IMR-90 (cell line): Measurements from ENCODE around the gene UBA52. TPM values are rescaled to one million over a fixed set of nuclear protein-coding genes. Genes with fewer than 3 reads are reported as not detected.

Source experiments
- ATAC-seq: fragments of 200-7000 bp; cut with Tn5 transposase; 2 replicates; pipeline ENCODE4 v1.9.1; 2020; ENCODE audit warnings: low read depth, mild to moderate bottlenecking, moderate library complexity
- BruUV-seq: library from RNA; stranded (reverse); fragments of 400-500 nt; replicated peaks from 2 replicates; lab custom pipeline; 2021; lab: Mats Ljungman, UMichigan
- CTCF ChIA-PET: fragments of 300-600 bp; formaldehyde crosslinking; extraction: SDS; loops from one replicate; lab custom pipeline; 2021; ENCODE audit warnings: antibody characterized with exemption; lab: Yijun Ruan, JAX
- POLR2A ChIA-PET: fragments of 300-600 bp; sonication (Branson Sonifier 250); formaldehyde crosslinking; loops from one replicate; lab custom pipeline; 2022; ENCODE audit warnings: antibody characterized with exemption; ENCODE audit not compliant: unreplicated experiment; lab: Charles Lee
- DNase-seq: peaks from one replicate; pipeline ENCODE4 v3.0.0; 2013
- H2AFZ ChIP-seq: replicated peaks from 2 replicates; pipeline ENCODE3; 2013; ENCODE audit warnings: low read length, mild to moderate bottlenecking; ENCODE audit not compliant: poor library complexity
- H2AK5ac ChIP-seq: 2 replicates; pipeline ENCODE4 v1.6.1; 2013; ENCODE audit warnings: low read depth, low read length, inconsistent platforms
- H2AK9ac ChIP-seq: replicated peaks from 2 replicates; pipeline ENCODE3; 2013; ENCODE audit warnings: mild to moderate bottlenecking, low read depth, low read length, moderate library complexity; ENCODE audit not compliant: poor library complexity
- H2BK120ac ChIP-seq: 2 replicates; pipeline ENCODE4 v1.6.1; 2013; ENCODE audit warnings: low read depth, low read length, inconsistent platforms
- H2BK15ac ChIP-seq: 3 replicates; pipeline ENCODE4 v1.6.1; 2013; ENCODE audit warnings: low read depth, low read length, inconsistent platforms
- H2BK20ac ChIP-seq: 2 replicates; pipeline ENCODE4 v1.6.1; 2013; ENCODE audit warnings: low read depth, mild to moderate bottlenecking, inconsistent platforms, low read length, moderate library complexity
- H2BK5ac ChIP-seq: 2 replicates; pipeline ENCODE4 v1.6.1; 2013; ENCODE audit warnings: mild to moderate bottlenecking, low read depth, low read length, inconsistent platforms; ENCODE audit not compliant: poor library complexity, severe bottlenecking
- H3K14ac ChIP-seq: replicated peaks from 2 replicates; pipeline ENCODE4 v1.6.1; 2013; ENCODE audit warnings: low read depth, low read length, inconsistent platforms
- H3K18ac ChIP-seq: 2 replicates; pipeline ENCODE4 v1.6.1; 2013; ENCODE audit warnings: low read depth, low read length, control low read depth
- H3K23ac ChIP-seq: 2 replicates; pipeline ENCODE4 v1.6.1; 2013; ENCODE audit warnings: low read depth, low read length, inconsistent platforms
- H3K27ac ChIP-seq: 2 replicates; pipeline ENCODE4 v1.5.1; 2013; ENCODE audit warnings: mild to moderate bottlenecking, control low read depth, low read length; ENCODE audit not compliant: insufficient read depth
- H3K27me3 ChIP-seq: 2 replicates; pipeline ENCODE4 v1.6.1; 2013; ENCODE audit warnings: low read length; ENCODE audit not compliant: control insufficient read depth, insufficient read depth
- H3K36me3 ChIP-seq: 2 replicates; pipeline ENCODE4 v1.6.1; 2013; ENCODE audit warnings: low read length, mixed read lengths; ENCODE audit not compliant: control insufficient read depth, insufficient read depth
- H3K4ac ChIP-seq: 2 replicates; pipeline ENCODE4 v1.6.1; 2013; ENCODE audit warnings: low read depth, low read length, inconsistent platforms
- H3K4me1 ChIP-seq: 2 replicates; pipeline ENCODE4 v1.6.1; 2013; ENCODE audit warnings: low read length, mixed read lengths; ENCODE audit not compliant: control insufficient read depth, insufficient read depth
- H3K4me2 ChIP-seq: 2 replicates; pipeline ENCODE4 v1.6.1; 2013; ENCODE audit warnings: low read depth, mild to moderate bottlenecking, control low read depth, low read length, moderate library complexity
- H3K4me3 ChIP-seq: 2 replicates; pipeline ENCODE4 v1.5.1; 2013; ENCODE audit warnings: low read depth, mild to moderate bottlenecking, control low read depth, low read length, moderate library complexity; ENCODE audit not compliant: insufficient read depth
- H3K56ac ChIP-seq: 2 replicates; pipeline ENCODE4 v1.6.1; 2013; ENCODE audit warnings: low read length, inconsistent platforms; ENCODE audit not compliant: insufficient read depth; ENCODE audit errors: extremely low read depth
- H3K79me1 ChIP-seq, 2 experiments: 2 replicates each; pipeline ENCODE4 v1.6.1; 2013; ENCODE audit warnings: low read length in 2 of 2, inconsistent platforms in 1 of 2, low read depth in 1 of 2
- H3K9ac ChIP-seq: 2 replicates; pipeline ENCODE4 v1.6.1; 2013; ENCODE audit warnings: low read depth, low read length, control low read depth
- H3K9me1 ChIP-seq: 2 replicates; pipeline ENCODE4 v1.6.1; 2013; ENCODE audit warnings: low read length, inconsistent platforms; ENCODE audit not compliant: insufficient read depth
- H3K9me3 ChIP-seq: 2 replicates; pipeline ENCODE4 v1.6.1; 2013; ENCODE audit warnings: low read length; ENCODE audit not compliant: control insufficient read depth, insufficient read depth
- H4K20me1 ChIP-seq: 2 replicates; pipeline ENCODE4 v1.6.1; 2013; ENCODE audit warnings: low read length, inconsistent platforms; ENCODE audit not compliant: insufficient read depth
- H4K5ac ChIP-seq: 2 replicates; pipeline ENCODE4 v1.6.1; 2013; ENCODE audit warnings: mild to moderate bottlenecking, low read depth, low read length, control low read depth
- H4K8ac ChIP-seq, 2 experiments: 2 replicates each; pipeline ENCODE4 v1.6.1; 2013; ENCODE audit warnings: low read depth in 2 of 2, low read length in 2 of 2, control low read depth in 1 of 2, inconsistent platforms in 1 of 2
- H4K91ac ChIP-seq: 2 replicates; pipeline ENCODE4 v1.6.1; 2013; ENCODE audit warnings: low read depth, low read length, inconsistent platforms; ENCODE audit not compliant: insufficient read depth
- BHLHE40 ChIP-seq: fragments of 150-350 bp; IDR thresholded peaks from 2 replicates; pipeline ENCODE4 v1.6.1; 2016; ENCODE audit warnings: mild to moderate bottlenecking, low read depth, low read length
- CEBPB ChIP-seq: IDR thresholded peaks from 2 replicates; pipeline ENCODE4 v1.6.1; 2012; ENCODE audit warnings: low read depth, low read length, improper control_type of control experiment
- CHD1 ChIP-seq: IDR thresholded peaks from 2 replicates; pipeline ENCODE4 v1.6.1; 2012; ENCODE audit warnings: low read depth, low read length, improper control_type of control experiment
- FOS ChIP-seq: fragments of 150-350 bp; IDR thresholded peaks from 2 replicates; pipeline ENCODE4 v1.6.1; 2016; ENCODE audit warnings: low read depth, low read length
- MAFK ChIP-seq: IDR thresholded peaks from 2 replicates; pipeline ENCODE4 v1.6.1; 2012; ENCODE audit warnings: low read depth, low read length, improper control_type of control experiment
- MAZ ChIP-seq: IDR thresholded peaks from 2 replicates; pipeline ENCODE4 v1.6.1; 2012; ENCODE audit warnings: low read depth, mild to moderate bottlenecking, low read length, improper control_type of control experiment, moderate library complexity, borderline replicate concordance
- MXI1 ChIP-seq: IDR thresholded peaks from 2 replicates; pipeline ENCODE4 v1.6.1; 2012; ENCODE audit warnings: low read depth, mild to moderate bottlenecking, low read length, moderate library complexity, borderline replicate concordance
- NFE2L2 ChIP-seq: fragments of 150-350 bp; IDR thresholded peaks from 2 replicates; pipeline ENCODE4 v1.6.1; 2016; ENCODE audit warnings: low read depth, mild to moderate bottlenecking, low read length
- POLR2A ChIP-seq: IDR thresholded peaks from 2 replicates; pipeline ENCODE4 v1.6.1; 2012; ENCODE audit warnings: mild to moderate bottlenecking, low read depth, low read length
- RAD21 ChIP-seq: IDR thresholded peaks from 2 replicates; pipeline ENCODE4 v1.6.1; 2012; ENCODE audit warnings: low read length, improper control_type of control experiment
- RCOR1 ChIP-seq: IDR thresholded peaks from 2 replicates; pipeline ENCODE4 v1.6.1; 2012; ENCODE audit warnings: mild to moderate bottlenecking, low read length, improper control_type of control experiment; ENCODE audit not compliant: insufficient replicate concordance
- RFX5 ChIP-seq: IDR thresholded peaks from 2 replicates; pipeline ENCODE4 v1.8.0; 2012; ENCODE audit warnings: low read depth, mild to moderate bottlenecking, low read length, moderate library complexity
- SMC3 ChIP-seq: fragments of 150-350 bp; IDR thresholded peaks from 2 replicates; pipeline ENCODE4 v1.6.1; 2016; ENCODE audit warnings: low read depth, mild to moderate bottlenecking, antibody characterized with exemption, low read length, moderate library complexity
- USF2 ChIP-seq: fragments of 150-350 bp; IDR thresholded peaks from 2 replicates; pipeline ENCODE4 v1.6.1; 2017; ENCODE audit warnings: mild to moderate bottlenecking, antibody characterized with exemption, low read length, low read depth
- WGBS, 2 experiments: methylation state at CpG; one replicate each; pipeline versions ENCODE4 v1.1.5 to v1.1.7; 2013; ENCODE audit warnings: missing lambda C conversion rate in 2 of 2; ENCODE audit not compliant: insufficient read length in 1 of 2; ENCODE audit errors: extremely low coverage in 2 of 2; 5-methylcytosine and 5-hydroxymethylcytosine counted together
- dilution Hi-C: fragments of 300-500 bp; cut with HindIII; formaldehyde crosslinking; loops from one replicate; pipeline ENCODE4 v1.14.3; 2018; ENCODE audit warnings: low sequenced_read_pairs; ENCODE audit not compliant: unreplicated experiment
- in situ Hi-C: fragments of 300-500 bp; cut with MboI; formaldehyde crosslinking; loops from 3 replicates; pipeline ENCODE4 v1.14.3; 2019; ENCODE audit warnings: low sequenced_read_pairs, inconsistent platforms, mixed read lengths
- intact Hi-C: fragments of 100-400 bp; cut with micrococcal nuclease; formaldehyde crosslinking; loops from 2 replicates; pipeline ENCODE4 v1.10.0; 2022
- polyA plus RNA-seq, 3 experiments: library from polyadenylated mRNA; depleted of rRNA; stranded (reverse); fragments of >200 nt; gene quantifications; 2 replicates each; pipeline ENCODE4 v1.2.3, GENCODE V29; 2012; ENCODE audit warnings: low replicate concordance in 1 of 3
- total RNA-seq: library from RNA; depleted of rRNA; stranded (reverse); fragments of >200 nt; gene quantifications from 2 replicates; pipeline ENCODE4 v1.2.3, GENCODE V29; 2012
- TF ChIP-seq, protein P1 (sequence below): conservative IDR thresholded peaks from 2 replicates; pipeline ENCODE4 v1.5.1; 2012; ENCODE audit warnings: mild to moderate bottlenecking, low read depth, low read length, improper control_type of control experiment

The UBA52 gene
- total and polyA plus RNA-seq, 2 of the 4 experiments (the other 2 are of a cell fraction) = 1,030 to 3,008 TPM

GRCh38 chr19:18597809-18598660 is 26.4 kb downstream of the UBA52 start:
- POLR2A ChIA-PET = no interaction called here
- CTCF ChIA-PET = interaction anchor here (0.6 kb wide), 1 partner anchor 116 kb away, joined by 4 read pairs; no protein-coding TSS in a partner anchor
- in situ Hi-C loops = no loop called here
- Histone ChIP-seq H2BK120ac (no peak overlapping the region), H2BK20ac (no peak overlapping the region), H2AK9ac (no peak overlapping the region), H4K91ac (no peak overlapping the region), H3K4me2 (no peak overlapping the region), H3K18ac (no peak overlapping the region), H3K4me1 (0 out of 2 replicates have a peak, but pooled peaks cover 2% of the 10 kb centered on the region), H2AK5ac (no peak overlapping the region), H3K23ac (no peak overlapping the region), H3K9ac (no peak overlapping the region), H3K56ac (no peak overlapping the region), H2BK15ac (no peak overlapping the region), H3K9me1 (no peaks in the 10 kb centered on the region), H4K5ac (no peak overlapping the region), H3K4me3 (no peak overlapping the region), H3K14ac (no peak overlapping the region), H3K27ac (no peak overlapping the region), H2BK5ac (no peak overlapping the region), H3K79me1 (no peaks in the 10 kb centered on the region), H3K4ac (no peak overlapping the region), H4K8ac (no peak overlapping the region), H4K20me1 (peaks cover 6% of the 10 kb centered on the region), H3K36me3 (no peaks in the 10 kb centered on the region), H3K9me3 (no peaks in the 10 kb centered on the region), H3K27me3 (peaks cover 4% of the 10 kb centered on the region), H2AFZ (no peak overlapping the region)
- DNase-seq (no peak), ATAC-seq (no peak)
- 60% methylated on average over 1 of the region's 25 CpGs; no CpG with 5 or more reads in 1 of the 2 experiments for WGBS, 2 experiments
- no TSS peak for BruUV-seq
- TF ChIP-seq MXI1 (no peak), MAFK (no peak), MAZ (no peak), RFX5 (no peak), SMC3 (no peak), BHLHE40 (no peak), FOS (no peak), USF2 (no peak), RCOR1 (no peak), CHD1 (no peak), RAD21 (no peak), POLR2A (no peak), CEBPB (no peak), NFE2L2 (no peak)
- TF ChIP-seq, protein P1, sequence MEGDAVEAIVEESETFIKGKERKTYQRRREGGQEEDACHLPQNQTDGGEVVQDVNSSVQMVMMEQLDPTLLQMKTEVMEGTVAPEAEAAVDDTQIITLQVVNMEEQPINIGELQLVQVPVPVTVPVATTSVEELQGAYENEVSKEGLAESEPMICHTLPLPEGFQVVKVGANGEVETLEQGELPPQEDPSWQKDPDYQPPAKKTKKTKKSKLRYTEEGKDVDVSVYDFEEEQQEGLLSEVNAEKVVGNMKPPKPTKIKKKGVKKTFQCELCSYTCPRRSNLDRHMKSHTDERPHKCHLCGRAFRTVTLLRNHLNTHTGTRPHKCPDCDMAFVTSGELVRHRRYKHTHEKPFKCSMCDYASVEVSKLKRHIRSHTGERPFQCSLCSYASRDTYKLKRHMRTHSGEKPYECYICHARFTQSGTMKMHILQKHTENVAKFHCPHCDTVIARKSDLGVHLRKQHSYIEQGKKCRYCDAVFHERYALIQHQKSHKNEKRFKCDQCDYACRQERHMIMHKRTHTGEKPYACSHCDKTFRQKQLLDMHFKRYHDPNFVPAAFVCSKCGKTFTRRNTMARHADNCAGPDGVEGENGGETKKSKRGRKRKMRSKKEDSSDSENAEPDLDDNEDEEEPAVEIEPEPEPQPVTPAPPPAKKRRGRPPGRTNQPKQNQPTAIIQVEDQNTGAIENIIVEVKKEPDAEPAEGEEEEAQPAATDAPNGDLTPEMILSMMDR = no peak
- intact Hi-C loops = no loop called here
- dilution Hi-C loops = no loop called here
